Kidney (tissue), 14 donors: ENCODE data around the gene SLC7A1. TPM values are rescaled to one million over a fixed set of nuclear protein-coding genes. Genes with fewer than 3 reads are reported as not detected.

Experiments
- DNase-seq, 5 donors: peaks; one replicate each; pipeline ENCODE4 v3.0.0-alpha.2; 2013 to 2020
- FAIRE-seq: peaks from 2 replicates; lab custom pipeline; 2012; peaks lifted over from hg19 to GRCh38; lab: Jason Lieb, UNC
- H3K27ac ChIP-seq, 2 donors: one replicate each; pipeline ENCODE4 v1.7.0; 2013; ENCODE audit warnings: low read depth in 2 of 2, low read length in 2 of 2, inconsistent platforms in 1 of 2
- H3K27me3 ChIP-seq: one replicate; pipeline ENCODE4 v1.7.1; 2013; ENCODE audit warnings: low read length, inconsistent platforms; ENCODE audit not compliant: control insufficient read depth, insufficient read depth
- H3K36me3 ChIP-seq, 3 donors: one replicate each; pipeline versions ENCODE4 v1.7.0 to v1.7.1; 2013; ENCODE audit warnings: low read length in 3 of 3, control low read depth in 1 of 3, inconsistent platforms in 1 of 3; ENCODE audit not compliant: insufficient read depth in 3 of 3, control insufficient read depth in 2 of 3
- H3K4me1 ChIP-seq, 3 donors: one replicate each; pipeline versions ENCODE4 v1.7.0 to v1.7.1; 2013; ENCODE audit warnings: low read length in 3 of 3, inconsistent platforms in 1 of 3, low read depth in 1 of 3; ENCODE audit not compliant: control insufficient read depth in 2 of 3, insufficient read depth in 2 of 3
- H3K4me3 ChIP-seq, 3 donors: one replicate each; pipeline versions ENCODE4 v1.7.0 to v1.8.1; 2013; ENCODE audit warnings: low read length in 3 of 3, control low read depth in 1 of 3, inconsistent platforms in 1 of 3
- H3K9ac ChIP-seq, 3 donors: one replicate each; pipeline versions ENCODE4 v1.7.0 to v1.7.1; 2013; ENCODE audit warnings: low read length in 3 of 3, control low read depth in 1 of 3, inconsistent platforms in 1 of 3
- H3K9me3 ChIP-seq, 3 donors: one replicate each; pipeline versions ENCODE4 v1.7.0 to v1.7.1; 2013; ENCODE audit warnings: low read length in 3 of 3, control low read depth in 1 of 3, inconsistent platforms in 1 of 3; ENCODE audit not compliant: control insufficient read depth in 2 of 3, insufficient read depth in 1 of 3
- intact Hi-C: fragments of 100-400 bp; cut with DNase I; formaldehyde crosslinking; loops from one replicate; pipeline ENCODE4 v1.11.1; 2022
- polyA plus RNA-seq: library from polyadenylated mRNA; stranded (reverse); fragments of 350-450 nt; fragmentation: Illumina TruSeq; extraction: RNeasy Lipid Tissue Mini Kit (QIAGEN cat#74804); gene quantifications from one replicate; pipeline ENCODE4 v1.2.3, GENCODE V29; 2014; ENCODE audit warnings: low read depth, low replicate concordance; ENCODE audit not compliant: insufficient read depth
- total RNA-seq: library from RNA; stranded (reverse); fragmentation: NEBNext Ultra II Directional; extraction: Animal tissue kit (Norgen Biotek cat#: 25700); gene quantifications from one replicate; pipeline ENCODE4 v1.2.1, GENCODE V29; 2021
- TF ChIP-seq, protein P1 (sequence below): IDR thresholded peaks from 3 replicates; pipeline ENCODE4 v1.5.1; 2012; ENCODE audit warnings: mild to moderate bottlenecking, moderate library complexity, borderline replicate concordance; ENCODE audit not compliant: insufficient read depth; ENCODE audit errors: extremely low read depth
- donor health status: control.
- donor health status: control.
- donor health status: control.
- donor health status: control.
- donor health status: control.
- donor health status: DM: yes; HTN: yes; CAD: no.
- donor health status: Normal renal cell carcinoma (clear cell type).

SLC7A1 gene
- total and polyA plus RNA-seq, 2 donors from 2014 or later: 2.8 to 64.5 TPM

DNA sequence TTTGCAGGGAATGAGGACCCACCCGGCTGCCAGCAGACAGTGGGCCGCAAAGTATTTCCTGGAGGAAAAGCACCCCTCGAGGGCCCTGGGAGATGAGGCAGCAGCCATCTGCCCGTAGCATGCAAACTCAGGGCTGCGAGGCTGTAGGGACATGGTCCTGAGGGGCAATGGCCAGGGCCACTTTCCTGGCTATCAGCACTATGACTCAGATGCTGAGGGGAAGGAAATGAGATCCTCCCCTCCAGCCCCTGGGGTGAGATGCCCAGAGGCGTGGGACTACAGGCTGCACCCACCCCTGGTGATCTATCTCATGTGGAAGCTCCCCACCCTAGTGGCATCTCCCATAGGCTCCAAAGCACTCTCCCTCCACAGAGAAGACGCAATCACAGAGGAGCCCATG is 80.1 kb downstream of the SLC7A1 start:
- Histone ChIP-seq H3K4me3 (no peak overlapping the region), H3K36me3 (no peaks in the 10 kb centered on the region), H3K9ac (no peak overlapping the region), H3K27ac (no peak overlapping the region), H3K9me3 (no peaks in the 10 kb centered on the region), H3K27me3 (no peaks in the 10 kb centered on the region), H3K4me1 (no peaks in the 10 kb centered on the region)
- intact Hi-C loops: no loop called here
- DNase-seq (no peak), FAIRE-seq (no peak)
- TF ChIP-seq, protein P1, sequence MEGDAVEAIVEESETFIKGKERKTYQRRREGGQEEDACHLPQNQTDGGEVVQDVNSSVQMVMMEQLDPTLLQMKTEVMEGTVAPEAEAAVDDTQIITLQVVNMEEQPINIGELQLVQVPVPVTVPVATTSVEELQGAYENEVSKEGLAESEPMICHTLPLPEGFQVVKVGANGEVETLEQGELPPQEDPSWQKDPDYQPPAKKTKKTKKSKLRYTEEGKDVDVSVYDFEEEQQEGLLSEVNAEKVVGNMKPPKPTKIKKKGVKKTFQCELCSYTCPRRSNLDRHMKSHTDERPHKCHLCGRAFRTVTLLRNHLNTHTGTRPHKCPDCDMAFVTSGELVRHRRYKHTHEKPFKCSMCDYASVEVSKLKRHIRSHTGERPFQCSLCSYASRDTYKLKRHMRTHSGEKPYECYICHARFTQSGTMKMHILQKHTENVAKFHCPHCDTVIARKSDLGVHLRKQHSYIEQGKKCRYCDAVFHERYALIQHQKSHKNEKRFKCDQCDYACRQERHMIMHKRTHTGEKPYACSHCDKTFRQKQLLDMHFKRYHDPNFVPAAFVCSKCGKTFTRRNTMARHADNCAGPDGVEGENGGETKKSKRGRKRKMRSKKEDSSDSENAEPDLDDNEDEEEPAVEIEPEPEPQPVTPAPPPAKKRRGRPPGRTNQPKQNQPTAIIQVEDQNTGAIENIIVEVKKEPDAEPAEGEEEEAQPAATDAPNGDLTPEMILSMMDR: no peak

DNA sequence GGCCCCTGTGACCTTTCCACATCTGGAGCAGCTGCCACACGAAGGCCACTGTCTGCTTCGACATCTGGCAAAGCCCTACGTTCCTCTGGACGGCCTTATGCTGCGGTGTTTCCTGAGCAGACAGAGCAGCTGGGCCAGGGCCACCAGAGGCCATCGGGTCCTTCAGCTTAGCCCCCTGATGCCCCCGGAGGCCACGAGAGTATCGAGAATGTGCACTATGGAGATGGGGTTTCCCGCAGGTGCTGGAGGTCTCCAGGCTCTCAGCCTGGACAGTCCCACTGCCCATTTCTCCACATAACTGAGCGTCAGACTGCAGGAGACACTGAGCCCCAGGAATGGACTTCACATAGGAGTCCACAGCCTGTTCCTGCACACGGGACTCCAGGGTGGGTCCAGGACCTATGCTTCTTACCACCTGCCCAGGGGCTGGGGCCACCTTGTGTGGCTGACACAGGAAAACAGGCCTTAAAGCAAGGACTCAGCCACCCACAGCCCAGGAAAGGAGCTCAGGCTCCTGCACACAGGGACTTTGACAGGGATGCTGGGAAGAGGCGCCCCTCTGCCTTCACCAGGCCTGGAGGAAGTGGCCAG is 80.7 kb downstream of the SLC7A1 start:
- Histone ChIP-seq H3K9ac (no peak overlapping the region), H3K9me3 (no peaks in the 10 kb centered on the region), H3K27me3 (no peaks in the 10 kb centered on the region), H3K4me3 (no peak overlapping the region), H3K27ac (no peak overlapping the region), H3K36me3 (no peaks in the 10 kb centered on the region), H3K4me1 (no peaks in the 10 kb centered on the region)
- DNase-seq (no peak), FAIRE-seq (no peak)
- TF ChIP-seq, protein P1: no peak
- intact Hi-C loops: no loop called here

DNA sequence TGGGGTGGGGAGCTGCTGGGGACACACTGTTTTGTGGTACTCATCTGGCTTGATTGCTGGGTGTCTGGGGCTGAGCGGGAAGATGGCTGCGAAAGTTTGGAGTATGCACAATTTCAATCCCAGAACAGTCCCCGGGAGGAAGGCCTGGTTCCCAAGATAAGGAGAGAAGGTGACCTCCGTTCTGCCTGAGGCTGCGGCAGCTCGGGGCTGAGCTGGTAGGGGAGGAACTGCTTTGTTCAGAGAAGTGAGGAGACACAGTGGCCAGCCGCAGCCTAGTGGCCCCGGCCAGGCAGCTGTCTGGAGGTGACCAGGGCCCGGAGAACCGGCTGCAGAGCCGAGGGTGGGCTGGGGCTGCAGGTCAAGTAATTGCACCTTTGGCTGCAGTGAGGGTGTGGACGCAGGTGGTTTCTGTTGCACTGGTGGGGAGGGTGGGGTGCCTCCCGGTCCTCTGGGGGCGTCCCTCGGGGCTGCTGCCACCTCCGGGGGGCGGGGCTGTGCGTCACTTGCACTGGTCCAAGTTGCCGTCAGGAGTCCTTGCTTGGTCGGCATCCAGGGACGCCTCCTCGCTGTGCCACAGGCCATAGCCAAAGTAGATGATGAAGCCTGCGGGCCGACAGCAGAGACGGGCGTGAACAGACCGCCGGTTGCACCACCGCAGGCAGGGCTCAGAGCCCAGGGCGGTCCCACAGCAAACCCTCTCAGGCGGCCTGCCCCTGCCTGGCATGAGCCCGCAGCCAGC is 81.3 kb downstream of the SLC7A1 start:
- Histone ChIP-seq H3K27ac (no peak overlapping the region), H3K4me3 (no peak overlapping the region), H3K9ac (no peak overlapping the region), H3K9me3 (no peaks in the 10 kb centered on the region), H3K27me3 (no peaks in the 10 kb centered on the region), H3K36me3 (no peaks in the 10 kb centered on the region), H3K4me1 (no peaks in the 10 kb centered on the region)
- no peak for FAIRE-seq
- intact Hi-C loops: no loop called here
- TF ChIP-seq, protein P1: no peak
- DNase-seq: no peak
